Stimulated activated CD4-positive, alpha-beta T cell treated with anti-CD3 and anti-CD28 coated beads, Interleukin-1b, Interleukin-23, amount 100 ng/mL, for 4 hours (primary cell): ENCODE data around the gene PPP6C.
A peak's percentile ranks its signal among the peaks of the same experiment; 100 is the strongest.
"Not testable (repeated sequence)": the region's sequence is repeated elsewhere in the genome, so short reads cannot be mapped to it uniquely, and the experiment has no call there.

Experiments used
- DNase-seq, 2 donors: peaks; one replicate each; pipeline ENCODE4 v3.0.0-alpha.2; 2020; ENCODE audit warnings: low read depth in 2 of 2

Gene PPP6C

DNA sequence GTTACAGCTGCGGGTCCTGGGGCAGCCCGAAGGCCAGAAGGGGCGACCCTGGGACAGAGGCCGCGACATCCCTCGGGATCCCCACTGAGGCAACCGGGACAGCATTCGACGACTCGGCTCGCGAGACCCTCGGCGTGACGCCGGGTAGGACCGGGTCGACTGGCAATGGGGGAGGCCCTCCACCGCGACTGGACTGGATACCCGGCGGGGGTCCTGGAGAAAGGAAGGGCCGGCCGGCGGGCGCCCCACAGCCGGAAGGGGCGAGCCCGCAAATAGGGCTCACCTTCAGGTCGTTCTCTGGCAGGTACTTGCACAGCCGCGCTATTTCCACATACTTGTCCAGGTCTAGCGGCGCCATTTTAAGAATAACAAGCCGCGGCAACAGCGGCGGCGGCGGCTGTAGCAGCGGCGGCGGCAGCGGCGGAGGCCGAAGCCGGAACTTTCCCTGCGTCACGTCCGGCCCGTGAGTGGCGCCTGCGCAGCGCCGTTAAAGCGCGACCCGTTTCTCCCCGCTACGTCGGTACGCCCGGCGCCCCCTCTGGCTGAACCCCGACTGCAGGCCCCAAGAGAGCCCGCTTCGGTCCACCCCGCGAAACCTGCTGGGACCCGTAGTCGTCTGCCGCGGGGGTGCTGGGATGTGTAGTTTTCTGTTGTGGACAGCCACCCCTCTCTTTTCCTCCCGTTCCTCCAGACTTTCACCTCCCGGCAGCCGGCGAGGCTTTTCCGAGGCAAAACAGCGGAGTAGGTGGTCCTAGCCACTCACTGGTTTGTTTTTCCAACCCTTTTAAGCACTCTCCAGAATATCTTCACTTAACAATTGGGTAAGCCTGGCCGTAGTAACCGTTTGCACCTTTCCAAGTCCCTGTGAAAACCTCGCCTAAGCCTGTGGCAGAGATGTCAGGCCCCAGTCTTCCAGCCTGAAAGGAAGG is at the start of gene PPP6C:
Gene PPP6C (minus strand): TSS at position 443 of the 929 bp plus-strand sequence. CDS start 85 bp downstream, at position 358.
- DNase-seq: peak; percentile 95 to 97

DNA sequence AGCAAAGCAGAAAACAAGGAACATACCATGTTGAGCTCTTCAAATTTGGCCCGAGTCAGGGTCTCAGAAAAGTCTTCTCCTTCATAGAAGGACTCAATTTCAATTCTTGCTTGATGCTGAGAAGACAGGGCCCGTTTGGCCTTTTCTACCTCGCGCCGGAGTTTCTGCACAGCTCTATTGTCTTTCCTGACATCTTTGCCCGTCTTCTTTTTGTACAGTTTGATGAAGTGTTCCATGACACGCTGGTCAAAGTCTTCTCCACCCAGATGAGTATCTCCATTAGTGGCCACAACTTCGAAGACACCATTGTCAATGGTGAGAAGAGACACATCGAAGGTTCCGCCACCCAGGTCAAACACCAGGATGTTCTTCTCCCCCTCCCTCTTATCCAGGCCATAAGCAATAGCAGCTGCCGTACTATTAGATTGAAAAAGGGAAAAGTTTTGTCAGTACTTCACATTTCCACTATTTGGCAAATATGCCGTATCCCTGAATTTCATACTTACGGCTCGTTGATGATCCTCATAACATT is 49.4 kb upstream of the PPP6C start:
- DNase-seq: no peak

DNA sequence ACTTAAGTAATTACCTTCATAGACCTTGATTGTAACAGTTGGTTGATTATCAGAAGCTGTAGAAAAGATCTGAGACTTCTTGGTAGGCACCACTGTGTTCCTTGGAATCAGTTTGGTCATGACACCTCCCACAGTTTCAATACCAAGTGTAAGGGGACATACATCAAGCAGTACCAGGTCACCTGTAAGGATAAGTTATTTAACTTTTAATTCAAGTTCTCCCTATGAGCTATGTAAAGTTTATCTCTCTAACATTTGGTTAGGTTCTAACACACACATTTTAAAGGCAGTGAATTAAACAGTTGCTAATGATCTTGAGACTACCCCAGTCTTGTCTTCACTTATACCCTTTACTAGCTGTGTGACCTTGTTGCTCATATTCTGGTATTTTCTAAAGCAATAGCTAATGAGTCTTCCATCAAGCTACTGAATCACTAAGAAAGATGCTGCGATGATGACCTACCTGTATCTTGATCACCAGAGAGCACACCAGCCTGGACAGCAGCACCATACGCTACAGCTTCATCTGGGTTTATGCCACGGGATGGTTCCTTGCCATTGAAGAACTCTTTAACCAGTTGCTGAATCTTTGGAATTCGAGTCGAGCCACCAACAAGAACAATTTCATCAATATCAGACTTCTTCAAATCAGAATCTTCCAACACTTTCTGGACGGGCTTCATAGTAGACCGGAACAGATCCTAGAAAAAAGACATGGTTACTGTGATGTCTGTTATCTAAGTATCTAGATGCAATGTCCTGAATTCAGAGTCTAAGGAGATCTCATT is 48.7 kb upstream of the PPP6C start:
- no peak for DNase-seq

DNA sequence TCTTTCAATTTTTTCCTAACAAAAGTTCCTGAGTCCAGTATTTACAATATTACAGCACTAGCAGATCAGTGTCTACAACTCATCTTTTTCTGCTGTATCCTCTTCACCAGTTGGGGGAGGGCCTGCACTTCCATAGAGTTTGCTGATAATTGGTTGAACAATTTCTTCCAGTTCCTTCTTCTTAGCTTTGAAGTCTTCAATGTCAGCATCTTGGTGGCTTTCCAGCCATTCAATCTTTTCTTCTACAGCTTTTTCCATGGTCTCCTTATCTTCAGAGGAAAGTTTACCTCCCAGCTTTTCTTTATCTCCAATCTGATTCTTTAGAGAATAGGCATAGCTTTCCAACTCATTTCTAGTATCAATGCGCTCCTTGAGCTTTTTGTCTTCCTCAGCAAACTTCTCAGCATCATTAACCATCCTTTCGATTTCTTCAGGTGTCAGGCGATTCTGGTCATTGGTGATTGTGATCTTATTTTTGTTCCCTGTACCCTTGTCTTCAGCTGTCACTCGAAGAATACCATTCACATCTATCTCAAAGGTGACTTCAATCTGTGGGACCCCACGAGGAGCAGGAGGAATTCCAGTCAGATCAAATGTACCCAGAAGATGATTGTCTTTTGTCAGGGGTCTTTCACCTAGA is 47.0 kb upstream of the PPP6C start:
- DNase-seq: not testable (repeated sequence)

- DNase-seq: no peak
Observed at GRCh38 chr9:125235804-125236519, 46.4 kb upstream of the PPP6C start.

- DNase-seq: not testable (repeated sequence)
Observed at GRCh38 chr9:125234099-125234498, 44.5 kb upstream of the PPP6C start.

DNA sequence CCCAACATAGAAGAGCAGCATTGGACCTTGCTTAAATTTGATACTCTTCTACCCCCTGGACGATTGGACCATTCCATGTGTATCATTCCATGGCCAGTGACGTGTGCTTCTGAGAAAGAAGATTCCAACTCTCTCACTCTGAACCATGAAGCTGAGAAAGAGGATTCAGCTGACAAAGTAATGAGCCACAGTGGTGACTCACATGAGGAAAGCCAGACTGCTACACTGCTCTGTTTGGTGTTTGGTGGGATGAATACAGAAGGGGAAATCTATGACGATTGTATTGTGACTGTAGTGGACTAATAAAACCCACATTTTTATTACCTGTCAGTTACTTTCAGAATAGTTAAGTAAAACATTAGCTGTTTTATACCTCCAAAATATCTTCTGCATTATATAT is 44.1 kb upstream of the PPP6C start:
- DNase-seq: no peak

GRCh38 chr9:125227761-125228160 is 38.2 kb upstream of the PPP6C start:
- no peak for DNase-seq

- not testable (repeated sequence) for DNase-seq
Observed at GRCh38 chr9:125224858-125225257, 35.3 kb upstream of the PPP6C start.

- no peak for DNase-seq
Observed at GRCh38 chr9:125218621-125219020, 29.0 kb upstream of the PPP6C start.

- no peak for DNase-seq
Observed at GRCh38 chr9:125214186-125214585, 24.6 kb upstream of the PPP6C start.

GRCh38 chr9:125204477-125204876 is 14.9 kb upstream of the PPP6C start:
- no peak for DNase-seq

GRCh38 chr9:125202846-125203618 is 13.4 kb upstream of the PPP6C start:
- DNase-seq: no peak

- DNase-seq: peak; percentile 81 to 94
Observed at GRCh38 chr9:125200216-125201047, 10.8 kb upstream of the PPP6C start, which contains the start of gene RABEPK. Gene RABEPK, plus strand, starts transcription at chr9:125200542. Its CDS starts 2,472 bp downstream, at chr9:125203014.

DNA sequence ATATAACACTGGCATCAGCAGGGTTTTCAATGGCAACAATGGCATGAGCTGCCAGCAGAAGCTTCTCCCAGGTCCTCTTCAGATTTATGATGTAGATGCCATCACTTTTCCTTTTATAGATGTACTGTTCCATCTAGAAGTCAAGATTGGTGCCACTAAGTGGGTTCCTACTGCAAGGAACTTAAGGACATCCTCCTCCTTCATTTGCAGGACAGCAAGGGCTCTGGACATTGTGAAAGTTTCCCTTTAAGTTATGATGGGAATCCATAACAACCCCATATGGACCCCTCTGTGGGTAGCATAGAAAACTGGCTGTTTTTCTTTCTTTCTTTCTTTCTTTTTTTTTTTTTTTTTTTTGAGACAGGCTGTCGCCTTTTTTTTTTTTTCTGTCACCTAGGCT is 6.0 kb upstream of the PPP6C start:
- DNase-seq: not testable (repeated sequence)

DNA sequence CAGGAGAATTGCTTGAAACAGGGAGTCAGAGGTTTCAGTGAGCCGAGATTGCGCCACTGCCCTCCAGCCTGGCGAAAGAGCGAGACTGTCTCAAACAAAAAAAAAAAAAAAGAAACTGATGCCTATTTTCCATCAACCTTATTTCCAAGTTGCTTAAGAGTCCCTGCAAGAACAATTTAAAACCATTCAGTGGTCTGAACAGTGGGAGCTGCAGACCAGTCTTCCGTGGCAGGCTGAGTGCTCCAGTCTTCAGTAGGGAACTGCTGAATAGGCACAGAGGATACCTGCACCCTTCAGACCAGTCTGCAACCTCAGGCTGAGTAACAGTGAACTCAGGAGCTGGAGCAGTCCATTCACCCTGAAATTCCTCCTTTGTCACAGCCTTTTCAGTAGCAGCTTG is 4.9 kb upstream of the PPP6C start:
- not testable (repeated sequence) for DNase-seq

- peak in 1 of 2 donors; percentile 22 for DNase-seq
Observed at GRCh38 chr9:125190361-125190801, 778 bp upstream of the PPP6C start.

- peak in 1 of 2 donors; percentile 17 for DNase-seq
Observed at GRCh38 chr9:125189011-125189360, 617 bp downstream of the PPP6C start.

GRCh38 chr9:125183561-125183960 is 6.0 kb downstream of the PPP6C start:
- DNase-seq: no peak
